Kidney (tissue), 14 donors: ENCODE measurements around the gene QRFPR. TPM values are rescaled to one million over a fixed set of nuclear protein-coding genes. Genes with fewer than 3 reads are reported as not detected.

Source experiments
- DNase-seq, 5 donors: peaks; one replicate each; pipeline ENCODE4 v3.0.0-alpha.2; 2013 to 2020
- FAIRE-seq: peaks from 2 replicates; lab custom pipeline; 2012; peaks lifted over from hg19 to GRCh38; lab: Jason Lieb, UNC
- H3K27ac ChIP-seq, 2 donors: one replicate each; pipeline ENCODE4 v1.7.0; 2013; ENCODE audit warnings: low read depth in 2 of 2, low read length in 2 of 2, inconsistent platforms in 1 of 2
- H3K27me3 ChIP-seq: one replicate; pipeline ENCODE4 v1.7.1; 2013; ENCODE audit warnings: low read length, inconsistent platforms; ENCODE audit not compliant: control insufficient read depth, insufficient read depth
- H3K36me3 ChIP-seq, 3 donors: one replicate each; pipeline versions ENCODE4 v1.7.0 to v1.7.1; 2013; ENCODE audit warnings: low read length in 3 of 3, control low read depth in 1 of 3, inconsistent platforms in 1 of 3; ENCODE audit not compliant: insufficient read depth in 3 of 3, control insufficient read depth in 2 of 3
- H3K4me1 ChIP-seq, 3 donors: one replicate each; pipeline versions ENCODE4 v1.7.0 to v1.7.1; 2013; ENCODE audit warnings: low read length in 3 of 3, inconsistent platforms in 1 of 3, low read depth in 1 of 3; ENCODE audit not compliant: control insufficient read depth in 2 of 3, insufficient read depth in 2 of 3
- H3K4me3 ChIP-seq, 3 donors: one replicate each; pipeline versions ENCODE4 v1.7.0 to v1.8.1; 2013; ENCODE audit warnings: low read length in 3 of 3, control low read depth in 1 of 3, inconsistent platforms in 1 of 3
- H3K9ac ChIP-seq, 3 donors: one replicate each; pipeline versions ENCODE4 v1.7.0 to v1.7.1; 2013; ENCODE audit warnings: low read length in 3 of 3, control low read depth in 1 of 3, inconsistent platforms in 1 of 3
- H3K9me3 ChIP-seq, 3 donors: one replicate each; pipeline versions ENCODE4 v1.7.0 to v1.7.1; 2013; ENCODE audit warnings: low read length in 3 of 3, control low read depth in 1 of 3, inconsistent platforms in 1 of 3; ENCODE audit not compliant: control insufficient read depth in 2 of 3, insufficient read depth in 1 of 3
- CTCF ChIP-seq: IDR thresholded peaks from 3 replicates; pipeline ENCODE4 v1.5.1; 2012; ENCODE audit warnings: mild to moderate bottlenecking, moderate library complexity, borderline replicate concordance; ENCODE audit not compliant: insufficient read depth; ENCODE audit errors: extremely low read depth
- intact Hi-C: fragments of 100-400 bp; cut with DNase I; formaldehyde crosslinking; loops from one replicate; pipeline ENCODE4 v1.11.1; 2022
- polyA plus RNA-seq: library from polyadenylated mRNA; stranded (reverse); fragments of 350-450 nt; fragmentation: Illumina TruSeq; extraction: RNeasy Lipid Tissue Mini Kit (QIAGEN cat#74804); gene quantifications from one replicate; pipeline ENCODE4 v1.2.3, GENCODE V29; 2014; ENCODE audit warnings: low read depth, low replicate concordance; ENCODE audit not compliant: insufficient read depth
- total RNA-seq: library from RNA; stranded (reverse); fragmentation: NEBNext Ultra II Directional; extraction: Animal tissue kit (Norgen Biotek cat#: 25700); gene quantifications from one replicate; pipeline ENCODE4 v1.2.1, GENCODE V29; 2021
- donor health status: control.
- donor health status: control.
- donor health status: control.
- donor health status: control.
- donor health status: control.
- donor health status: DM: yes; HTN: yes; CAD: no.
- donor health status: Normal renal cell carcinoma (clear cell type).

QRFPR gene
- total and polyA plus RNA-seq, 2 donors from 2014 or later: 0.99 to 7.8 TPM

DNA sequence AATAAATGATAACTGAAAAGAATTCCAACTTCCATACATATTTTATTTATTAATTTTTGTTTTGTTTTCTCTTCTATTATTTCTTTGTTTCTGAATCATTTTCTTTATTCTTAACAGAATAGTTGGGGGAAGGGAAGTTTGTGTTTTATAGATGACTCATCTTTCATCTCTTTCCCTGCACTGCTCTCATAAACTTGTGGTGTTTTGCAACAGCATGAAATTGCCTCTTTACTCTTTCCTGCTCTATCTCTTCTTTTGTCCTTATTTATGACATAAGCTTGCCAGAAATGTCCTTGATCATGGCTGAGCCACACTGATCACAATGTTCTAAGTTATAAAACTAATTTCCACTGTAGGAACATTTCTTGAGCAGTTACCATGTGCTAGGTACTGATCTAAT, 22.3 kb downstream of the QRFPR start:
- no peak for FAIRE-seq
- Histone ChIP-seq H3K27me3 (no peaks in the 10 kb centered on the region), H3K4me3 (no peak overlapping the region), H3K36me3 (no peaks in the 10 kb centered on the region), H3K9ac (no peak overlapping the region), H3K9me3 (no peaks in the 10 kb centered on the region), H3K27ac (no peak overlapping the region), H3K4me1 (no peaks in the 10 kb centered on the region)
- no peak for DNase-seq
- TF ChIP-seq CTCF: no peak
- intact Hi-C loops: no loop called here

GRCh38 chr4:121353213-121353612, 27.6 kb downstream of the QRFPR start:
- Histone ChIP-seq H3K4me3 (no peak overlapping the region), H3K36me3 (no peaks in the 10 kb centered on the region), H3K4me1 (no peaks in the 10 kb centered on the region), H3K9me3 (no peaks in the 10 kb centered on the region), H3K27ac (no peak overlapping the region), H3K9ac (no peak overlapping the region), H3K27me3 (no peaks in the 10 kb centered on the region)
- intact Hi-C loops: no loop called here
- no peak for TF ChIP-seq CTCF
- DNase-seq (no peak), FAIRE-seq (no peak)

- intact Hi-C loops: no loop called here
- Histone ChIP-seq H3K4me3 (no peak overlapping the region), H3K4me1 (no peaks in the 10 kb centered on the region), H3K9ac (no peak overlapping the region), H3K36me3 (no peaks in the 10 kb centered on the region), H3K27me3 (no peaks in the 10 kb centered on the region), H3K27ac (no peak overlapping the region), H3K9me3 (no peaks in the 10 kb centered on the region)
- no peak for TF ChIP-seq CTCF
- no peak for FAIRE-seq
- DNase-seq: no peak
Observed at GRCh38 chr4:121344098-121344497, 36.7 kb downstream of the QRFPR start.

DNA sequence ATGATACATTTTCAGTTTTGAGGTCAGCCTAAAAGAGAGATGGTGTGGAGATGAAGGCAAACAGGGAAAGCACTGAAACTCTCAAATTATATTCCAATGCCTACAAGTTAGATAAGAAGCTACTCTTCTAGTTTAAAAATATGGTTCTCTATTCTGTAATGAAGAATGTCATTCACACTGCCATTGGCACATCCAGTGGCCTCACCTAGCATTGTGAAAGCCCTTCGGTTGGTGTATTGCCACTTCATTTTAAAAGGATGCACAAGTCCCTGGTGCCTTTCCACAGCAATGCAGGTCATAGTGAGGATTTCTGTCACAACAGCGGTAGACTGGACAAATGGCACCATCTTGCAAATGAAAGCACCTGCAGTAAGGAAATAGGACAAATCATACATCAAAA, 40.6 kb downstream of the QRFPR start:
- H3K4me3 ChIP-seq: no peak overlapping the region
- H3K27me3 ChIP-seq: no peaks in the 10 kb centered on the region
- no peak overlapping the region for H3K9ac ChIP-seq
- no peak for FAIRE-seq
- H3K4me1 ChIP-seq: no peaks in the 10 kb centered on the region
- intact Hi-C loops: no loop called here
- TF ChIP-seq CTCF: no peak
- no peaks in the 10 kb centered on the region for H3K36me3 ChIP-seq
- no peaks in the 10 kb centered on the region for H3K9me3 ChIP-seq
- DNase-seq: no peak
- no peak overlapping the region for H3K27ac ChIP-seq
